NT2/D1 (cell line): ENCODE results near the gene XKRX.

Experiments used
- YY1 ChIP-seq: IDR thresholded peaks from 2 replicates; pipeline ENCODE4 v1.6.1; 2011; ENCODE audit not compliant: insufficient read length, insufficient read depth
- ZNF274 ChIP-seq: IDR thresholded peaks from 2 replicates; pipeline ENCODE4 v1.6.1; 2011; ENCODE audit warnings: mild to moderate bottlenecking, low read depth, low read length

- TF ChIP-seq YY1: no peak
- no peak for TF ChIP-seq ZNF274
Measured at GRCh38 chrX:100944601-100945000, 15.9 kb upstream of the XKRX start.
